H9 (cell line): Measurements from ENCODE around the gene CCDC28A. TPM values are rescaled to one million over a fixed set of nuclear protein-coding genes. Genes with fewer than 3 reads are reported as not detected.
"Not testable (repeated sequence)": the region's sequence is repeated elsewhere in the genome, so short reads cannot be mapped to it uniquely, and the experiment has no call there.

ENCODE experiments used
- DNase-seq: peaks from one replicate; pipeline ENCODE4 v3.0.0-alpha.2; 2017
- H2AFZ ChIP-seq: one replicate; pipeline ENCODE4 v1.6.1; 2013; ENCODE audit warnings: mild to moderate bottlenecking, low read length, control low read depth, moderate library complexity
- H2AK5ac ChIP-seq: 2 replicates; pipeline ENCODE4 v1.6.1; 2013; ENCODE audit warnings: low read length, control low read depth, mixed read lengths; ENCODE audit not compliant: insufficient read length
- H2BK120ac ChIP-seq: one replicate; pipeline ENCODE4 v1.6.1; 2013; ENCODE audit warnings: low read depth, mild to moderate bottlenecking, low read length, control low read depth, inconsistent platforms; ENCODE audit not compliant: poor library complexity, severe bottlenecking
- H2BK12ac ChIP-seq: 2 replicates; pipeline ENCODE4 v1.6.1; 2013; ENCODE audit warnings: low read length, control low read depth, mixed read lengths, low read depth; ENCODE audit not compliant: insufficient read length
- H2BK15ac ChIP-seq: 2 replicates; pipeline ENCODE4 v1.6.1; 2013; ENCODE audit warnings: low read depth, low read length, control low read depth
- H2BK20ac ChIP-seq: one replicate; pipeline ENCODE4 v1.6.1; 2013; ENCODE audit warnings: low read depth, mild to moderate bottlenecking, low read length, control low read depth, inconsistent platforms; ENCODE audit not compliant: poor library complexity, severe bottlenecking
- H2BK5ac ChIP-seq: 2 replicates; pipeline ENCODE4 v1.6.1; 2013; ENCODE audit warnings: low read length, control low read depth, mixed read lengths; ENCODE audit not compliant: insufficient read length
- H3K14ac ChIP-seq: 2 replicates; pipeline ENCODE4 v1.6.1; 2013; ENCODE audit warnings: low read length, control low read depth; ENCODE audit not compliant: insufficient read depth
- H3K18ac ChIP-seq: 2 replicates; pipeline ENCODE4 v1.6.1; 2013; ENCODE audit warnings: low read depth, mild to moderate bottlenecking, mixed read lengths, low read length, control low read depth; ENCODE audit not compliant: insufficient read length
- H3K23ac ChIP-seq: 2 replicates; pipeline ENCODE4 v1.6.1; 2013; ENCODE audit warnings: low read length, control low read depth, mixed read lengths, low read depth; ENCODE audit not compliant: insufficient read length
- H3K23me2 ChIP-seq: 2 replicates; pipeline ENCODE4 v1.6.1; 2013; ENCODE audit warnings: low read depth, mild to moderate bottlenecking, mixed read lengths, low read length, control low read depth; ENCODE audit not compliant: insufficient read length, poor library complexity, severe bottlenecking
- H3K27ac ChIP-seq: 2 replicates; pipeline ENCODE4 v1.5.1; 2013; ENCODE audit warnings: low read length, control low read depth, mixed read lengths, low read depth; ENCODE audit not compliant: insufficient read length
- H3K27me3 ChIP-seq: 2 replicates; pipeline ENCODE4 v1.6.1; 2013; ENCODE audit warnings: low read length, control low read depth, inconsistent platforms; ENCODE audit not compliant: insufficient read depth
- H3K4ac ChIP-seq: 2 replicates; pipeline ENCODE4 v1.6.1; 2013; ENCODE audit warnings: low read depth, mild to moderate bottlenecking, control low read depth, inconsistent platforms, low read length, moderate library complexity
- H3K4me1 ChIP-seq: 2 replicates; pipeline ENCODE4 v1.6.1; 2013; ENCODE audit warnings: low read length, control low read depth, inconsistent platforms; ENCODE audit not compliant: insufficient read depth
- H3K4me2 ChIP-seq: 2 replicates; pipeline ENCODE4 v1.6.1; 2013; ENCODE audit warnings: low read length, control low read depth, mixed read lengths; ENCODE audit not compliant: insufficient read length, insufficient read depth
- H3K56ac ChIP-seq: 2 replicates; pipeline ENCODE4 v1.6.1; 2013; ENCODE audit warnings: low read depth, mild to moderate bottlenecking, mixed read lengths, low read length, control low read depth; ENCODE audit not compliant: insufficient read length
- H3K79me1 ChIP-seq: 2 replicates; pipeline ENCODE4 v1.6.1; 2013; ENCODE audit warnings: low read depth, mild to moderate bottlenecking, moderate library complexity, low read length, control low read depth, inconsistent platforms; ENCODE audit not compliant: insufficient read depth, poor library complexity, severe bottlenecking
- H3K79me2 ChIP-seq: 2 replicates; pipeline ENCODE4 v1.6.1; 2013; ENCODE audit warnings: low read length, control low read depth, inconsistent platforms; ENCODE audit not compliant: insufficient read depth
- H3K9ac ChIP-seq: 2 replicates; pipeline ENCODE4 v1.6.1; 2013; ENCODE audit warnings: low read length, control low read depth, mixed read lengths; ENCODE audit not compliant: insufficient read length; ENCODE audit errors: extremely low read depth
- H3K9me3 ChIP-seq: one replicate; pipeline ENCODE4 v1.6.1; 2013; ENCODE audit warnings: low read depth, low read length, inconsistent platforms; ENCODE audit not compliant: control insufficient read depth
- H3T11ph ChIP-seq: one replicate; pipeline ENCODE4 v1.6.1; 2013; ENCODE audit warnings: mild to moderate bottlenecking, low read length, control low read depth, inconsistent platforms
- H4K20me1 ChIP-seq: one replicate; pipeline ENCODE4 v1.6.1; 2013; ENCODE audit not compliant: control insufficient read depth, insufficient read length, insufficient read depth
- H4K5ac ChIP-seq: 2 replicates; pipeline ENCODE4 v1.6.1; 2013; ENCODE audit warnings: low read depth, mild to moderate bottlenecking, mixed read lengths, low read length, control low read depth; ENCODE audit not compliant: insufficient read length
- H4K8ac ChIP-seq: replicated peaks from 2 replicates; pipeline ENCODE4 v1.6.1; 2013; ENCODE audit warnings: low read length, control low read depth, mixed read lengths, low read depth; ENCODE audit not compliant: insufficient read length
- H4K91ac ChIP-seq: 2 replicates; pipeline ENCODE4 v1.6.1; 2013; ENCODE audit warnings: low read depth, mild to moderate bottlenecking, moderate library complexity, mixed read lengths, low read length, control low read depth; ENCODE audit not compliant: insufficient read length
- H3K27ac Mint-ChIP-seq, 3 experiments: 2 replicates in 2 of 3; 3 replicates in 1 of 3; pipeline ENCODE4 v1.8.0; 2020 to 2021; ENCODE audit warnings: mixed read lengths in 3 of 3, mild to moderate bottlenecking in 1 of 3, moderate library complexity in 1 of 3
- H3K27me3 Mint-ChIP-seq: 2 replicates; pipeline ENCODE4 v1.8.0; 2021; ENCODE audit warnings: low read depth, mild to moderate bottlenecking, moderate library complexity, mixed read lengths
- H3K36me3 Mint-ChIP-seq, 3 experiments: 2 replicates in 2 of 3; 3 replicates in 1 of 3; pipeline ENCODE4 v1.8.0; 2020 to 2021; ENCODE audit warnings: low read depth in 3 of 3, mixed read lengths in 3 of 3; ENCODE audit not compliant: insufficient read depth in 1 of 3
- H3K4me1 Mint-ChIP-seq, 2 experiments: 2 replicates each; pipeline ENCODE4 v1.8.0; 2020; ENCODE audit warnings: mixed read lengths in 2 of 2
- H3K4me3 Mint-ChIP-seq, 2 experiments: 2 replicates in 1 of 2; 3 replicates in 1 of 2; pipeline ENCODE4 v1.8.0; 2020 to 2021; ENCODE audit warnings: mild to moderate bottlenecking in 2 of 2, mixed read lengths in 2 of 2, moderate library complexity in 1 of 2
- H3K9me3 Mint-ChIP-seq, 2 experiments: 2 replicates in 1 of 2; 3 replicates in 1 of 2; pipeline ENCODE4 v1.8.0; 2020; ENCODE audit warnings: mild to moderate bottlenecking in 2 of 2, mixed read lengths in 2 of 2, moderate library complexity in 1 of 2
- WGBS: extraction: QIAGEN DNeasy Blood & Tissue Kit; methylation state at CpG from one replicate; pipeline ENCODE4 v1.1.7; 2013; ENCODE audit warnings: missing lambda C conversion rate, low lambda C conversion rate, mixed read lengths; ENCODE audit not compliant: insufficient read length; ENCODE audit errors: extremely low coverage; 5-methylcytosine and 5-hydroxymethylcytosine counted together
- total RNA-seq: library from RNA; stranded (reverse); gene quantifications from 2 replicates; pipeline ENCODE4 v1.2.1, GENCODE V29; 2021
- TF ChIP-seq, protein P1 (sequence below): fragments of 200-600 bp; sonication (generic); conservative IDR thresholded peaks from 3 replicates; pipeline ENCODE4 v1.8.0; 2021; ENCODE audit warnings: antibody characterized with exemption, mild to moderate bottlenecking

The CCDC28A gene
- total RNA-seq, 1 experiment from 2014 or later = 12.9 TPM

GRCh38 chr6:138728662-138729061, 44.9 kb upstream of the CCDC28A start:
- Histone ChIP-seq H3K79me1 (no peaks in the 10 kb centered on the region), H3K14ac (no peak overlapping the region), H4K91ac (no peak overlapping the region), H3K79me2 (no peaks in the 10 kb centered on the region), H3K23me2 (no peaks in the 10 kb centered on the region), H2AK5ac (no peak overlapping the region), H4K5ac (no peak overlapping the region), H2AFZ (no peak overlapping the region), H3K27me3 (no peaks in the 10 kb centered on the region), H2BK5ac (no peak overlapping the region), H2BK12ac (no peak overlapping the region), H3K4me1 (no peaks in the 10 kb centered on the region), H4K20me1 (no peaks in the 10 kb centered on the region), H3K18ac (no peak overlapping the region), H3T11ph (no peak overlapping the region), H3K9ac (no peak overlapping the region), H3K56ac (no peak overlapping the region), H3K27ac (no peak overlapping the region), H2BK20ac (no peak overlapping the region), H4K8ac (no peak overlapping the region), H2BK120ac (no peak overlapping the region), H3K9me3 (no peaks in the 10 kb centered on the region), H2BK15ac (no peak overlapping the region), H3K4ac (no peak overlapping the region), H3K4me2 (no peak overlapping the region), H3K23ac (no peak overlapping the region)
- DNase-seq = no peak
- Mint-ChIP-seq H3K9me3 (peaks cover 7 to 8% of the 10 kb centered on the region in 2 experiments), H3K4me1 (peaks cover 6% of the 10 kb centered on the region in 2 experiments), H3K27me3 (no peaks in the 10 kb centered on the region), H3K4me3 (no peak overlapping the region), H3K36me3 (peaks cover 3 to 7% (median 5%) of the 10 kb centered on the region in 3 experiments; a peak in 4 of 7 replicates), H3K27ac (no peak overlapping the region)
- WGBS = no CpG with 5 or more reads among the region's 2 CpGs
- TF ChIP-seq, protein P1, sequence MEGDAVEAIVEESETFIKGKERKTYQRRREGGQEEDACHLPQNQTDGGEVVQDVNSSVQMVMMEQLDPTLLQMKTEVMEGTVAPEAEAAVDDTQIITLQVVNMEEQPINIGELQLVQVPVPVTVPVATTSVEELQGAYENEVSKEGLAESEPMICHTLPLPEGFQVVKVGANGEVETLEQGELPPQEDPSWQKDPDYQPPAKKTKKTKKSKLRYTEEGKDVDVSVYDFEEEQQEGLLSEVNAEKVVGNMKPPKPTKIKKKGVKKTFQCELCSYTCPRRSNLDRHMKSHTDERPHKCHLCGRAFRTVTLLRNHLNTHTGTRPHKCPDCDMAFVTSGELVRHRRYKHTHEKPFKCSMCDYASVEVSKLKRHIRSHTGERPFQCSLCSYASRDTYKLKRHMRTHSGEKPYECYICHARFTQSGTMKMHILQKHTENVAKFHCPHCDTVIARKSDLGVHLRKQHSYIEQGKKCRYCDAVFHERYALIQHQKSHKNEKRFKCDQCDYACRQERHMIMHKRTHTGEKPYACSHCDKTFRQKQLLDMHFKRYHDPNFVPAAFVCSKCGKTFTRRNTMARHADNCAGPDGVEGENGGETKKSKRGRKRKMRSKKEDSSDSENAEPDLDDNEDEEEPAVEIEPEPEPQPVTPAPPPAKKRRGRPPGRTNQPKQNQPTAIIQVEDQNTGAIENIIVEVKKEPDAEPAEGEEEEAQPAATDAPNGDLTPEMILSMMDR = no peak

GRCh38 chr6:138730037-138730436, 43.5 kb upstream of the CCDC28A start:
- not testable (repeated sequence) for H3K14ac ChIP-seq, H3K4ac ChIP-seq, H3K9ac ChIP-seq, DNase-seq, H2BK15ac ChIP-seq, H2BK5ac ChIP-seq, H4K91ac ChIP-seq, H3K23ac ChIP-seq, H3K79me1 ChIP-seq, H3K4me2 ChIP-seq, H2BK12ac ChIP-seq, H3K18ac ChIP-seq, H3K36me3 Mint-ChIP-seq, H4K5ac ChIP-seq, H2AK5ac ChIP-seq, H3T11ph ChIP-seq, H4K8ac ChIP-seq, H3K56ac ChIP-seq, H3K4me1 ChIP-seq, H3K9me3 Mint-ChIP-seq, H2BK120ac ChIP-seq, H3K79me2 ChIP-seq, H3K27me3 Mint-ChIP-seq, H2BK20ac ChIP-seq, H3K27me3 ChIP-seq, H2AFZ ChIP-seq, H3K27ac Mint-ChIP-seq, H3K4me3 Mint-ChIP-seq, H3K9me3 ChIP-seq, H3K23me2 ChIP-seq, H4K20me1 ChIP-seq, H3K27ac ChIP-seq, H3K4me1 Mint-ChIP-seq
- WGBS = no CpG with 5 or more reads among the region's 5 CpGs
